Colonic mucosa (tissue), 4 donors: ENCODE data around the gene DISC1. TPM values are rescaled to one million over a fixed set of nuclear protein-coding genes. Genes with fewer than 3 reads are reported as not detected.

Experiments used
- DNase-seq: peaks from one replicate; pipeline ENCODE4 v3.0.0-alpha.2; 2020
- H3K27ac ChIP-seq: fragments of 200-600 bp; one replicate; pipeline ENCODE4 v1.8.0; 2021
- H3K27me3 ChIP-seq: fragments of 200-600 bp; one replicate; pipeline ENCODE4 v1.8.0; 2021
- H3K36me3 ChIP-seq: fragments of 200-600 bp; one replicate; pipeline ENCODE4 v1.8.0; 2021
- H3K4me1 ChIP-seq: fragments of 200-600 bp; one replicate; pipeline ENCODE4 v1.8.0; 2021; ENCODE audit warnings: mild to moderate bottlenecking
- H3K4me3 ChIP-seq: fragments of 200-600 bp; one replicate; pipeline ENCODE4 v1.8.0; 2021
- H3K9ac ChIP-seq, 2 donors: one replicate each; pipeline ENCODE4 v1.7.0; 2013; ENCODE audit warnings: control low read depth in 2 of 2, low read depth in 2 of 2, low read length in 2 of 2
- H3K9me3 ChIP-seq: fragments of 200-600 bp; one replicate; pipeline ENCODE4 v1.8.0; 2021
- CTCF ChIP-seq: fragments of 200-600 bp; IDR thresholded peaks from one replicate; pipeline ENCODE4 v1.8.0; 2022; ENCODE audit warnings: antibody characterized with exemption, mild to moderate bottlenecking
- intact Hi-C: fragments of 100-400 bp; cut with DNase I; formaldehyde crosslinking; loops from one replicate; pipeline ENCODE4 v1.14.1; 2022
- total RNA-seq, 2 donors: library from RNA; stranded (reverse); fragmentation: NEBNext Ultra II Directional in 1 of 2; extraction: Animal tissue kit (Norgen Biotek cat#: 25700) in 1 of 2; gene quantifications; one replicate each; pipeline ENCODE4 v1.2.1, GENCODE V29; 2021
- donor health status: healthy.
- donor health status: DM: no; HTN: no; CAD: no.
- donor health status: DM: no; HTN: no; CAD: no.

DISC1 gene
- total RNA-seq = 1 to 10 TPM; 3.4 to 5.3 TPM

GRCh38 chr1:231626535-231626950 is at the start of gene DISC1:
TSS of gene DISC1 (plus strand) at chr1:231626790. CDS start at chr1:231626868, 78 bp downstream.
- TF ChIP-seq CTCF = no peak
- H3K36me3 ChIP-seq = no peaks in the 10 kb centered on the region
- H3K4me3 ChIP-seq = peak within 1 kb of the TSS; percentile 85
- peak within 1 kb of the TSS; percentile 79 to 97 for H3K9ac ChIP-seq
- no peaks in the 10 kb centered on the region for H3K27me3 ChIP-seq
- intact Hi-C loops = no loop called here
- DNase-seq = peak; percentile 86
- H3K4me1 ChIP-seq = no peaks in the 10 kb centered on the region
- H3K9me3 ChIP-seq = no peaks in the 10 kb centered on the region
- H3K27ac ChIP-seq = peak within 1 kb of the TSS; percentile 78

- Histone ChIP-seq H3K36me3 (no peaks in the 10 kb centered on the region), H3K27ac (no peak overlapping the region), H3K9me3 (no peaks in the 10 kb centered on the region), H3K27me3 (no peaks in the 10 kb centered on the region), H3K9ac (no peak overlapping the region), H3K4me1 (no peaks in the 10 kb centered on the region), H3K4me3 (no peak overlapping the region)
- no peak for TF ChIP-seq CTCF
- intact Hi-C loops = no loop called here
- DNase-seq = no peak
Observed at GRCh38 chr1:231576804-231577718, 49.5 kb upstream of the DISC1 start.

- DNase-seq = no peak
- Histone ChIP-seq H3K9me3 (no peaks in the 10 kb centered on the region), H3K27me3 (no peaks in the 10 kb centered on the region), H3K27ac (no peak overlapping the region), H3K4me1 (no peaks in the 10 kb centered on the region), H3K4me3 (no peak overlapping the region), H3K36me3 (no peaks in the 10 kb centered on the region), H3K9ac (no peak overlapping the region)
- no peak for TF ChIP-seq CTCF
- intact Hi-C loops = no loop called here
Observed at GRCh38 chr1:231580874-231581273, 45.7 kb upstream of the DISC1 start.

- intact Hi-C loops = no loop called here
Observed at GRCh38 chr1:231581859-231582258, 44.7 kb upstream of the DISC1 start.

GRCh38 chr1:231583376-231583775 is 43.2 kb upstream of the DISC1 start:
- intact Hi-C loops = no loop called here
- no peak for DNase-seq
- no peaks in the 10 kb centered on the region for H3K4me1 ChIP-seq
- H3K27me3 ChIP-seq = no peaks in the 10 kb centered on the region
- H3K27ac ChIP-seq = no peak overlapping the region
- H3K4me3 ChIP-seq = no peak overlapping the region
- H3K9ac ChIP-seq = no peak overlapping the region
- TF ChIP-seq CTCF = no peak
- H3K36me3 ChIP-seq = no peaks in the 10 kb centered on the region
- no peaks in the 10 kb centered on the region for H3K9me3 ChIP-seq

More at GRCh38 chr1:231581859-231582258, 44.7 kb upstream of the DISC1 start:
- Histone ChIP-seq H3K9me3 (no peaks in the 10 kb centered on the region), H3K27me3 (no peaks in the 10 kb centered on the region), H3K27ac (no peak overlapping the region), H3K4me1 (no peaks in the 10 kb centered on the region), H3K4me3 (no peak overlapping the region), H3K36me3 (no peaks in the 10 kb centered on the region), H3K9ac (no peak overlapping the region)
- no peak for DNase-seq
- no peak for TF ChIP-seq CTCF
